HEK293T (cell line): ENCODE measurements around the gene TNFSF13B.

Experiments used
- ARNT ChIP-seq: fragments of 450-650 bp; IDR thresholded peaks from 2 replicates; pipeline ENCODE4 v1.6.1; 2017; ENCODE audit warnings: mild to moderate bottlenecking
- BHLHE40 ChIP-seq: fragments of 450-650 bp; IDR thresholded peaks from 2 replicates; pipeline ENCODE4 v1.6.1; 2016; ENCODE audit warnings: mild to moderate bottlenecking, moderate library complexity, borderline replicate concordance
- ELF4 ChIP-seq: fragments of 450-650 bp; IDR thresholded peaks from 2 replicates; pipeline ENCODE4 v1.6.1; 2017; ENCODE audit warnings: antibody characterized with exemption
- FOXA1 ChIP-seq: fragments of 450-650 bp; IDR thresholded peaks from 2 replicates; pipeline ENCODE4 v1.6.1; 2016; ENCODE audit warnings: mild to moderate bottlenecking
- SP1 ChIP-seq: fragments of 450-650 bp; IDR thresholded peaks from 2 replicates; pipeline ENCODE4 v1.6.1; 2017
- SUZ12 ChIP-seq: fragments of 450-650 bp; IDR thresholded peaks from 2 replicates; pipeline ENCODE4 v1.6.1; 2016; ENCODE audit warnings: mild to moderate bottlenecking

- TF ChIP-seq ARNT (no peak), ELF4 (no peak), SUZ12 (no peak), SP1 (no peak), FOXA1 (no peak), BHLHE40 (no peak)
Observed at GRCh38 chr13:108304170-108305016, 34.9 kb downstream of the TNFSF13B start.
